Right atrium auricular region (tissue), 2 donors: Measurements from ENCODE around the gene IL2RA. TPM values are rescaled to one million over a fixed set of nuclear protein-coding genes. Genes with fewer than 3 reads are reported as not detected.
A peak's percentile ranks its signal among the peaks of the same experiment; 100 is the strongest.

Experiments used
- DNase-seq: peaks from one replicate; pipeline ENCODE4 v3.0.0-alpha.2; 2019; ENCODE audit warnings: low spot score
- H3K27ac ChIP-seq, 2 donors: fragments of 200-600 bp; sonication (generic); 1 replicate in 1 of 2; 2 replicates in 1 of 2; pipeline ENCODE4 v1.5.1; 2016 to 2019
- H3K27me3 ChIP-seq, 2 donors: fragments of 200-600 bp; sonication (generic); one replicate each; pipeline versions ENCODE4 v1.5.1 to v1.6.0; 2017 to 2019
- H3K36me3 ChIP-seq: fragments of 200-600 bp; sonication (generic); one replicate; pipeline ENCODE4 v1.5.1; 2016
- H3K4me1 ChIP-seq, 2 donors: fragments of 200-600 bp; sonication (generic); one replicate each; pipeline versions ENCODE4 v1.5.1 to v1.6.0; 2017 to 2019
- H3K4me3 ChIP-seq, 2 donors: fragments of 200-600 bp; sonication (generic); 1 replicate in 1 of 2; 2 replicates in 1 of 2; pipeline ENCODE4 v1.5.1; 2017 to 2019; ENCODE audit warnings: mild to moderate bottlenecking in 1 of 2, moderate library complexity in 1 of 2
- H3K9me3 ChIP-seq, 2 donors: fragments of 200-600 bp; sonication (generic); one replicate each; pipeline ENCODE4 v1.5.1; 2019
- CTCF ChIP-seq, 2 donors: fragments of 200-600 bp; sonication (generic); IDR thresholded peaks; one replicate each; pipeline ENCODE4 v1.5.1; 2019; ENCODE audit warnings: antibody characterized with exemption in 2 of 2
- total RNA-seq, 2 donors: library from RNA; depleted of rRNA; stranded (reverse); fragments of >200 nt; gene quantifications; one replicate each; pipeline ENCODE4 v1.1.0, GENCODE V29; 2016

The IL2RA gene
- total RNA-seq, 2 donors from 2014 or later = 0.16 to 0.30 TPM

GRCh38 chr10:6009961-6010360 is 52.2 kb downstream of the IL2RA start:
- Histone ChIP-seq H3K4me1 (no peaks in the 10 kb centered on the region), H3K9me3 (peaks cover 0 to 10% of the 10 kb centered on the region in 2 donors), H3K27ac (no peak overlapping the region), H3K4me3 (no peak overlapping the region), H3K27me3 (no peaks in the 10 kb centered on the region), H3K36me3 (no peaks in the 10 kb centered on the region)
- DNase-seq = no peak
- no peak for TF ChIP-seq CTCF (IDR thresholded peaks at IDR 0.05)

- peak overlapping the region in 1 of 2 donors; percentile 38 for H3K27ac ChIP-seq
- H3K27me3 ChIP-seq = no peaks in the 10 kb centered on the region
- no peak for TF ChIP-seq CTCF (IDR thresholded peaks at IDR 0.05)
- H3K9me3 ChIP-seq = peaks cover 0 to 10% of the 10 kb centered on the region in 2 donors
- no peaks in the 10 kb centered on the region for H3K4me1 ChIP-seq
- H3K36me3 ChIP-seq = no peaks in the 10 kb centered on the region
- DNase-seq = no peak
- H3K4me3 ChIP-seq = peak overlapping the region in 1 of 2 donors; percentile 27
Measured at GRCh38 chr10:6009150-6009549, 53.0 kb downstream of the IL2RA start.

DNA sequence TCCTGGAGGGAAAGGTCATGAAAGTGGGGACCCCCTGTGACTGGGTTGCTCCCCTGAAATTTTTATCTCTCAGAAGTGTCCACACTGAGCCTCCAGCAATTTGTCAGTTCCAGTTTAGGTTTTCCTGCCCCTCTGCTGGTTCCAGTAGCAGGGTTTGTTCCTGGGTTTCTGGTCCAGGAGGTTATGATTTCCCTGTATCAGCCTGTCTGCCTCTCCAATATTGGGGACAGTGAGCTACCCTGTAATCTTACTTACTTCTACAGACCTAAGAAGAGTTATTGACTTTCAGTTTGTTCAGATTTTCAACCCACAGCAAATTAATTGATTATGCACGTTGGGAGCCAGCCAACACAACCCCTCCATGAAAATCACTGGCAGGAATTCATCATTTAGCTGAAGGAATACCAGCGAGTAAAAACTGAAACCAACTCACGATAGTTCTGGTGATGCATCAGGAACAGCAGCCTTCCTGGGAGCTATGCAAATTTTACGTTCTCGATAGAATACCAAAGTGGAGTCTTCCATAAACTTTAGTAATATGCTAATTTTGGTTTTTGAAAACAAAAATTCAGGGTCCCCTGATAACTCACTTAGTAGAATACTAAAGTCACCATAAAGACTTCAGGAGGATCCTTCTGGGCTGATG is 53.5 kb downstream of the IL2RA start:
- Histone ChIP-seq H3K27ac (peak overlapping the region in 1 of 2 donors; percentile 38), H3K4me3 (peak overlapping the region in 1 of 2 donors; percentile 27), H3K4me1 (no peaks in the 10 kb centered on the region), H3K36me3 (no peaks in the 10 kb centered on the region), H3K9me3 (peaks cover 0 to 10% of the 10 kb centered on the region in 2 donors), H3K27me3 (no peaks in the 10 kb centered on the region)
- no peak for TF ChIP-seq CTCF (IDR thresholded peaks at IDR 0.05)
- DNase-seq = no peak

DNA sequence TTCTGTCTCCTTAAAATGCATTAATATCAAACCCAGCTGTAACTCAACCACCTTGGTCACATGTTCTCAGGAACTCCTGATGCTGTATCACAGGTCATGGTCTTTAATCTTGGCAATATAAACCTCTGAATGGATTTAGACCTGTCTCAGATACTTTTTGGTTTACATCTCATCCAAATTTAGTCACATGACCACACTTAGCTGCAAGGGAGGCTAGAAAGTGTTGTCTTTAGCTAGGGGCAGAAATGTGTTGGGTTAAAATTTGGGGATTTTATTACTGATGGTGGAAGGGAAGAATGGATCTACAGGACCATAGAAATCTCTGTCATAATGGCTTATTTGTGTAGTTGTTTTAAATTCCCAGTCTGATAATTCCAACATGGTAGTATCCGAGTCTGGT is 55.2 kb downstream of the IL2RA start:
- DNase-seq = no peak
- Histone ChIP-seq H3K36me3 (no peaks in the 10 kb centered on the region), H3K4me3 (no peak overlapping the region), H3K27ac (no peak overlapping the region), H3K4me1 (no peaks in the 10 kb centered on the region), H3K27me3 (no peaks in the 10 kb centered on the region), H3K9me3 (peaks cover 0 to 10% of the 10 kb centered on the region in 2 donors)
- TF ChIP-seq CTCF (IDR thresholded peaks at IDR 0.05) = no peak

GRCh38 chr10:6006546-6006945 is 55.6 kb downstream of the IL2RA start:
- Histone ChIP-seq H3K27ac (no peak overlapping the region), H3K27me3 (no peaks in the 10 kb centered on the region), H3K4me3 (no peak overlapping the region), H3K9me3 (peaks cover 0 to 10% of the 10 kb centered on the region in 2 donors), H3K4me1 (no peaks in the 10 kb centered on the region), H3K36me3 (no peaks in the 10 kb centered on the region)
- DNase-seq = no peak
- TF ChIP-seq CTCF (IDR thresholded peaks at IDR 0.05) = no peak
